ENCODE data around the gene UBE3D. TPM values are rescaled to one million over a fixed set of nuclear protein-coding genes. Genes with fewer than 3 reads are reported as not detected.

The UBE3D gene
- total RNA-seq, 1 experiment from 2014 or later = 5.5 TPM

DNA sequence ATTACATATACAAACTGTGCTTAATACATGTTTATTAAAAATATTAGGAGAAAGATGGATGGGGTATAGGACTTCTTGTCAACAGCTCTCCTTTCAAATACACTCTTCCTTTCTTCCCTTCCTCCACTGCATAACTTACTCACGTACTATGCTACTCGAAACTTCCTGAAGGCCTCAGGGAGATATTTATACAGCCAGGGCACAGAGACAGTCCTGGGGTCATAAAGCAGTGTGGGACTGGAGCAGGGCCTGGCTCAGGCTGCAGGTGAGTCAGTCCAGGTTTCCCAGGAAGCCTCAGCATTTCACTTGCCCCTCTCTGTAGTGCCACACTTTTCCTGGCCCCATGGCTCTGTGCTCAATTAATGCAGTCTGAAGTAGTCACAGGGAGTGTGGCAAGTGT lies 157.0 kb downstream of the UBE3D start:
- TF ChIP-seq, protein P1, sequence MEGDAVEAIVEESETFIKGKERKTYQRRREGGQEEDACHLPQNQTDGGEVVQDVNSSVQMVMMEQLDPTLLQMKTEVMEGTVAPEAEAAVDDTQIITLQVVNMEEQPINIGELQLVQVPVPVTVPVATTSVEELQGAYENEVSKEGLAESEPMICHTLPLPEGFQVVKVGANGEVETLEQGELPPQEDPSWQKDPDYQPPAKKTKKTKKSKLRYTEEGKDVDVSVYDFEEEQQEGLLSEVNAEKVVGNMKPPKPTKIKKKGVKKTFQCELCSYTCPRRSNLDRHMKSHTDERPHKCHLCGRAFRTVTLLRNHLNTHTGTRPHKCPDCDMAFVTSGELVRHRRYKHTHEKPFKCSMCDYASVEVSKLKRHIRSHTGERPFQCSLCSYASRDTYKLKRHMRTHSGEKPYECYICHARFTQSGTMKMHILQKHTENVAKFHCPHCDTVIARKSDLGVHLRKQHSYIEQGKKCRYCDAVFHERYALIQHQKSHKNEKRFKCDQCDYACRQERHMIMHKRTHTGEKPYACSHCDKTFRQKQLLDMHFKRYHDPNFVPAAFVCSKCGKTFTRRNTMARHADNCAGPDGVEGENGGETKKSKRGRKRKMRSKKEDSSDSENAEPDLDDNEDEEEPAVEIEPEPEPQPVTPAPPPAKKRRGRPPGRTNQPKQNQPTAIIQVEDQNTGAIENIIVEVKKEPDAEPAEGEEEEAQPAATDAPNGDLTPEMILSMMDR (IDR thresholded peaks at IDR 0.05; ENCODE audit: unreplicated experiment) = no peak
- no peaks in the 10 kb centered on the region for H3K9me3 Mint-ChIP-seq (ENCODE audit: unreplicated experiment)
- no peak for DNase-seq (ENCODE audit: unreplicated experiment)
- H3K4me1 Mint-ChIP-seq (ENCODE audit: insufficient read depth, unreplicated experiment) = peaks cover 14% of the 10 kb centered on the region
- H3K27me3 Mint-ChIP-seq (ENCODE audit: insufficient read depth, unreplicated experiment) = no peaks in the 10 kb centered on the region
- BruUV-seq (replicated peaks) = no TSS peak
- H3K36me3 Mint-ChIP-seq (ENCODE audit: insufficient read depth, unreplicated experiment) = peaks cover 6% of the 10 kb centered on the region
- no peak overlapping the region for H3K27ac Mint-ChIP-seq (ENCODE audit: low read depth, unreplicated experiment)
- ChIA-PET CTCF (no interaction called here), POLR2A (no interaction called here)
- intact Hi-C loops (cut with micrococcal nuclease) = no loop called here
- H3K4me3 Mint-ChIP-seq (ENCODE audit: unreplicated experiment) = no peak overlapping the region

DNA sequence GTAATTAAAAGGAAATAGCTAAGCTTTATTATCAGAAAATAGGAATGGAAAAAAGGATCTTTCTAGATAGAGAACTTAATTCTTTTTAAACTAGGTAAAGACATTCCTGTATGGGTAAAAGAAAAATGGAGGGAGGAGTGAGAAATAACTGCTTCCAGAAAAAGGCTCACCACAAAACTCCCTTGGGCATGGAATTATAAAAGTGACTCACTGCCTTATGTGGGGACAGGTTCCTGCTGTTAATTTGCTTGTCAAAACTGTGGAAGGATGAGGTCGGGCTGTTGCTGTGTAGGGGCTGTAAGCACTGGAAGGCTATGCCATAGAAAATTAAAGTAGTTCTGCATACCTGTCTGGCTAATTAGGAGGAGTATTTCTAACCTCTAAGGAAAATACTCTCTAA lies 158.7 kb downstream of the UBE3D start:
- Mint-ChIP-seq H3K4me3 (ENCODE audit: unreplicated experiment) (no peak overlapping the region), H3K27me3 (ENCODE audit: insufficient read depth, unreplicated experiment) (no peaks in the 10 kb centered on the region), H3K9me3 (ENCODE audit: unreplicated experiment) (no peaks in the 10 kb centered on the region), H3K27ac (ENCODE audit: low read depth, unreplicated experiment) (no peak overlapping the region), H3K36me3 (ENCODE audit: insufficient read depth, unreplicated experiment) (peaks cover 6% of the 10 kb centered on the region), H3K4me1 (ENCODE audit: insufficient read depth, unreplicated experiment) (peaks cover 14% of the 10 kb centered on the region)
- ChIA-PET CTCF (interaction anchor here (1.3 kb wide), 1 partner anchor 10 kb away, joined by 5 read pairs; no protein-coding TSS in a partner anchor), POLR2A (no interaction called here)
- BruUV-seq (replicated peaks) = no TSS peak
- peak; percentile 55 for DNase-seq (ENCODE audit: unreplicated experiment)
- intact Hi-C loops (cut with micrococcal nuclease) = no loop called here
- TF ChIP-seq, protein P1 (IDR thresholded peaks at IDR 0.05; ENCODE audit: unreplicated experiment) = no peak

DNA sequence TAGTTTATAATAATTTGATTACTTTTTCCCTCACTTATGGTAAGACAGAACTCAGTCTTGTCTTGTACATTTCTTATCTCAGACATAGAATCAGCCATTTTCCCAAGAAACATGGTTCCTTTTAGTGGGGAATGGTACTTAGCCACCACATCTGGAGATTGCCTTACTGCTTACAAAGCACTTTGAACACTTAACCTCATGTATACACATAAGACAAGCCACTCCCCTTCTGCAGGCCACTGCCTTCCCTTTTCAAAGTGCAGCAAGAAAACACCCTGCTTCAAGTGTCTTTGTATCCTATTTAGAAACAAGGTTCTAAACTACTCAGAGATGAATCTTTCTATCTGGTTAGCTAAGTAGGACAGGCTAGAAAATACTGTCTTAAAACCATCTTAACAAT lies 159.2 kb downstream of the UBE3D start:
- BruUV-seq (replicated peaks) = no TSS peak
- ChIA-PET CTCF (interaction anchor here (1.3 kb wide), 1 partner anchor 10 kb away, joined by 5 read pairs; no protein-coding TSS in a partner anchor), POLR2A (no interaction called here)
- intact Hi-C loops (cut with micrococcal nuclease) = no loop called here
- H3K36me3 Mint-ChIP-seq (ENCODE audit: insufficient read depth, unreplicated experiment) = peaks cover 6% of the 10 kb centered on the region
- TF ChIP-seq, protein P1 (IDR thresholded peaks at IDR 0.05; ENCODE audit: unreplicated experiment) = no peak
- no peak overlapping the region for H3K27ac Mint-ChIP-seq (ENCODE audit: low read depth, unreplicated experiment)
- no peak for DNase-seq (ENCODE audit: unreplicated experiment)
- no peaks in the 10 kb centered on the region for H3K27me3 Mint-ChIP-seq (ENCODE audit: insufficient read depth, unreplicated experiment)
- no peak overlapping the region for H3K4me3 Mint-ChIP-seq (ENCODE audit: unreplicated experiment)
- H3K9me3 Mint-ChIP-seq (ENCODE audit: unreplicated experiment) = no peaks in the 10 kb centered on the region
- peaks cover 14% of the 10 kb centered on the region for H3K4me1 Mint-ChIP-seq (ENCODE audit: insufficient read depth, unreplicated experiment)

GRCh38 chr6:82904860-82905259 lies 160.8 kb downstream of the UBE3D start:
- DNase-seq (ENCODE audit: unreplicated experiment) = no peak
- no TSS peak for BruUV-seq (replicated peaks)
- H3K4me1 Mint-ChIP-seq (ENCODE audit: insufficient read depth, unreplicated experiment) = peaks cover 14% of the 10 kb centered on the region
- intact Hi-C loops (cut with micrococcal nuclease) = no loop called here
- no peak overlapping the region for H3K27ac Mint-ChIP-seq (ENCODE audit: low read depth, unreplicated experiment)
- H3K27me3 Mint-ChIP-seq (ENCODE audit: insufficient read depth, unreplicated experiment) = no peaks in the 10 kb centered on the region
- CTCF ChIA-PET = interaction anchor here (0.7 kb wide), 1 partner anchor 153 kb away, joined by 3 read pairs; no protein-coding TSS in a partner anchor
- POLR2A ChIA-PET = no interaction called here
- H3K4me3 Mint-ChIP-seq (ENCODE audit: unreplicated experiment) = no peak overlapping the region
- TF ChIP-seq, protein P1 (IDR thresholded peaks at IDR 0.05; ENCODE audit: unreplicated experiment) = no peak
- no peaks in the 10 kb centered on the region for H3K9me3 Mint-ChIP-seq (ENCODE audit: unreplicated experiment)
- peaks cover 6% of the 10 kb centered on the region for H3K36me3 Mint-ChIP-seq (ENCODE audit: insufficient read depth, unreplicated experiment)
